Measurements from ENCODE around the gene PDCD5. TPM values are rescaled to one million over a fixed set of nuclear protein-coding genes. Genes with fewer than 3 reads are reported as not detected.

PDCD5 gene
- total and polyA plus RNA-seq, 2 of the 4 experiments (the other 2 are of a cell fraction): 30.6 to 74.1 TPM

DNA sequence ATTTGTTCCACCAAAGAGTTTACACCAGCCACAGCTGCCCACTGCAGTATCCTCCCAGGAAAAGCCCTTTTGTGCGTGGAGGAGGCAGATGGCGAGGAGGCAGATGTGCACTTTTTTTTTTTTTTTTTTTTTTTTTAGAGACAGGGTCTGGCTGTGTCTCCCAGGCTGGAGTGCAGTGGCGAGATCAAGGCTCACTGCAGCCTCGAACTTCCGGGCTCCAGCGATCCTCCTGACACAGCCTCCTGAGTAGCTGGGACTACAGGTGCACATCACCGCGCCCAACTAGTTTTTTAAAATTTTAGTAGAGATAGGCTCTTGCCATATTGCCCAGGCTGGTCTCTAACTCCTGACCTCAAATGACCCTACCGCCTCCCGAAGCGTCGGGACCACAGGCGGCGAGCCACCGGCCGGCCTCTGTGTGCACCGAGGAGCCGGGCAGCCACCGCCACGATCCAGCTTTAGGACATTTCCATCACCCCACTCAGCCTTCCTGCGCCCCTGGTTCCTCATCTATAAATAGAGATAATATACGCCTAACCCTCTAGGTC, 563 bp upstream of the PDCD5 start:
- Histone ChIP-seq H4K8ac (ENCODE audit: low read depth in 2 of 2, low read length in 2 of 2) (peak overlapping the region; percentile 94 to 96), H2AK9ac (replicated peaks; ENCODE audit: low read depth, low read length, poor library complexity) (peak overlapping the region; percentile 87), H2BK120ac (ENCODE audit: low read depth, low read length) (no peak overlapping the region), H2BK15ac (ENCODE audit: low read depth, low read length) (no peak overlapping the region), H2BK20ac (ENCODE audit: low read depth, low read length) (no peak overlapping the region), H3K4me1 (ENCODE audit: control insufficient read depth, insufficient read depth, low read length) (peaks cover 2% of the 10 kb centered on the region; the same call in 1 of the 2 replicates), H3K27me3 (ENCODE audit: control insufficient read depth, insufficient read depth, low read length) (no peaks in the 10 kb centered on the region), H2BK5ac (ENCODE audit: low read depth, low read length, poor library complexity, severe bottlenecking) (peak overlapping the region; percentile 26), H3K27ac (ENCODE audit: insufficient read depth, low read length) (peak overlapping the region; percentile 28), H4K20me1 (ENCODE audit: insufficient read depth, low read length) (0 out of 2 replicates have a peak, but pooled peaks cover 6% of the 10 kb centered on the region), H3K79me1 (ENCODE audit: low read depth in 1 of 2, low read length in 2 of 2) (peaks cover 28 to 30% of the 10 kb centered on the region in 2 experiments), H4K5ac (ENCODE audit: low read depth, low read length) (peak overlapping the region; percentile 27; the same call in 1 of the 2 replicates), H3K4ac (ENCODE audit: low read depth, low read length) (peak overlapping the region; percentile 15; the same call in 1 of the 2 replicates), H2AFZ (replicated peaks; ENCODE audit: low read length, poor library complexity) (peak overlapping the region; percentile 96), H3K18ac (ENCODE audit: low read depth, low read length) (no peak overlapping the region), H2AK5ac (ENCODE audit: low read depth, low read length) (no peak overlapping the region), H3K36me3 (ENCODE audit: control insufficient read depth, insufficient read depth, low read length) (peaks cover 13% of the 10 kb centered on the region), H3K9me1 (ENCODE audit: insufficient read depth, low read length) (no peaks in the 10 kb centered on the region), H3K4me3 (ENCODE audit: insufficient read depth, low read depth, low read length) (peak overlapping the region; percentile 81), H3K4me2 (ENCODE audit: low read depth, low read length) (peak overlapping the region; percentile 83), H3K9ac (ENCODE audit: low read depth, low read length) (peak overlapping the region; percentile 75), H3K56ac (ENCODE audit: extremely low read depth, insufficient read depth, low read length) (no peak overlapping the region), H3K9me3 (ENCODE audit: control insufficient read depth, insufficient read depth, low read length) (no peaks in the 10 kb centered on the region), H3K14ac (replicated peaks; ENCODE audit: low read depth, low read length) (no peak overlapping the region), H3K23ac (ENCODE audit: low read depth, low read length) (no peak overlapping the region), H4K91ac (ENCODE audit: insufficient read depth, low read depth, low read length) (peak overlapping the region; percentile 87)
- in situ Hi-C loops (cut with MboI; ENCODE audit: low sequenced_read_pairs): no loop called here
- CTCF ChIA-PET: interaction anchor here (0.6 to 1.4 kb wide), 2 partner anchors 10 to 85 kb away, joined by 3 read pairs; no protein-coding TSS in a partner anchor
- BruUV-seq (replicated peaks): no TSS peak
- peak; percentile 15 for ATAC-seq (ENCODE audit: low read depth)
- WGBS, 2 experiments (ENCODE audit: extremely low coverage in 2 of 2, insufficient read length in 1 of 2): 40% methylated on average over 2 of the region's 22 CpGs; no CpG with 5 or more reads in 1 of the 2 experiments
- dilution Hi-C loops (cut with HindIII; ENCODE audit: low sequenced_read_pairs, unreplicated experiment): no loop called here
- POLR2A ChIA-PET (ENCODE audit: unreplicated experiment): interaction anchor here (1.0 kb wide), 1 partner anchor 175 kb away, joined by 3 read pairs; the partner anchor contains the start of gene DPY19L3
- intact Hi-C loops (cut with micrococcal nuclease): loop anchor here (5.0 to 10.0 kb wide), 3 partner anchors 126 to 504 kb away; partner anchors contain the start of genes GPATCH1 and ZNF507
- no peak for DNase-seq
- no peak for TF ChIP-seq CTCF (conservative IDR thresholded peaks at IDR 0.05; ENCODE audit: low read depth, low read length)
- TF ChIP-seq NFE2L2 (IDR thresholded peaks at IDR 0.05; ENCODE audit: low read depth, low read length): no peak
- no peak for TF ChIP-seq FOS (IDR thresholded peaks at IDR 0.05; ENCODE audit: low read depth, low read length)
- no peak for TF ChIP-seq SMC3 (IDR thresholded peaks at IDR 0.05; ENCODE audit: low read depth, low read length)
- no peak for TF ChIP-seq MAZ (IDR thresholded peaks at IDR 0.05; ENCODE audit: borderline replicate concordance, low read depth, low read length)
- TF ChIP-seq BHLHE40 (IDR thresholded peaks at IDR 0.05; ENCODE audit: low read depth, low read length): no peak
- no peak for TF ChIP-seq CEBPB (IDR thresholded peaks at IDR 0.05; ENCODE audit: low read depth, low read length)
